Activated CD4-positive, alpha-beta T cell treated with anti-CD3 and anti-CD28 coated beads, Interleukin-2, amount 50 U/mL, for 1 hour (primary cell): ENCODE data around the gene PSMD11.

Source experiments
- DNase-seq: peaks from one replicate; pipeline ENCODE4 v3.0.0-alpha.2; 2020

The PSMD11 gene

DNA sequence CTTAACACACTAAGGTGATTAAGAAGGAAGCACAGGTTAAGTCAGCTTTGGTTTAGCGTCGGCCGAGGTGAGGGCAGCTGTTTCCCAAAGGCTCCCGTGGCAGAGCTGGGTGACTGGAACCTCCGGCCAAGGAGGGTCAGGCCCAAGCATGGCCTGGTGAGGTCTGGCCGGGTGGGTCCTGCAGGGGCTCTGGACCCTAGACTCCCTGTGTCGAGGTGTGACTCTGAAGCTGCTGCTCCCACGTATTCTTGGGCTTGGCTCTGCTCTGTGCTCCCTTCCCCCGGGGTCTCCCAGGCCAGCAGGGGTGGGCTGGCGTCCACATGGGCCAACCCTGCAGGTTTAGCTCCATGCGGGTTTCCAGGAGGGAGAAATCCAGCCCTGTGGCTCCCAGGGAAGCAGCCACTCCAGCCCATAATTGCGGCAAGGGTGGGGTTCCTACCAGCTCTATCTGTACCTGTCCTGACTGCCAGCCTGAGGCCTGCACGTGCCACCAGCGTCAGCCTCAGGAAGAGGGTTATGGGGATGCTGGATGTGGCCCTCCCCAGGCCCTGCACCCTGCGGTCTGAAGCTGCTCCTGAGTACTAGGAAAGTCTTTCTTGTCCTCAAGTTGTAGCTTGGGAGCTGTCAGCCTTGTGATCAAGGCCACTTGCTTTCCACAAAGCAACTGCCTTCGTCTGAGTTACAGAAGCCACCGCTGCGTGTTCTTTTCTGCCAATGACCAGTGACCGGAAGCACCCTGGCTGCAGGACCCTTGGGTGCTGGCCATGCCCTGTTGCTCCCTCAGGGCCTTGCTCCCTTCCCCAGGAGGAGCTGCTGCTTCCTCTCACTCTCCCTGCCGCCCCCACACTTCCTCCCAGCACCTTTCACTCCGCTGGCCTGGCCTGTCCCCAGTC is 47.3 kb downstream of the PSMD11 start:
- DNase-seq: no peak

GRCh38 chr17:32492264-32492589 is 47.9 kb downstream of the PSMD11 start:
- DNase-seq: no peak

DNA sequence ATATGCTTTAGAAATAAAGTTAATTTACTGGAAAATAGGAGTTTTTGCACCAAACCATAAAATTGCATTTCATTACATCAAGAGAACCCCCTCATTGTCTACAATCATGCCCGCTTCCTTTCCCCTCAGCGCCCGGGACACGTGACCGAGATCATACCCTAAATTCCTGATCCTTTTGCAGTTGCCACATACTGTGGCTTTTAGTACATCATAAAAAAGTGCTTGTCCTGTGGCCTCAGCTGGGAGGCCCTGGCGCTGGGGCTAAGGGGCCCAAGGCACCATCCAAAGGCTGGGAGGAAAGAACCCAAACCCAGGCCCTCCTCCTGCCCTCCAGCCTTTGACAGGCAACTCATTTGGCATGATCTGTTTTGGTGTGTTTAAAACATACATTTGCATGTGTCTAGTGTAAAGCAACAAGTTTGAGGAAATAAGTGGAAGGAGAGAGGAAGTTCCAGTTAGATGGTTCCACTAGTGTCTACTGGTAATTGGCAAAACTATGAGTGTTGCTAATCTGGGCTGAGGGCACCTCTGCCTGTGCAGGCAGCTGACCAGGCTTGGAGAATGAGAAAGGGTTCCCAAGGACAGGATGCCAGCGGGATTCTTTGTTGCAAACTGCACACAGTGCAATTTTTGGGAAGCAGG is 48.5 kb downstream of the PSMD11 start:
- DNase-seq: no peak

- DNase-seq: no peak
Observed at GRCh38 chr17:32493571-32493970, 49.3 kb downstream of the PSMD11 start.

GRCh38 chr17:32493976-32494513 is 49.7 kb downstream of the PSMD11 start:
- DNase-seq: no peak

GRCh38 chr17:32494621-32495358 is 50.5 kb downstream of the PSMD11 start:
- no peak for DNase-seq

DNA sequence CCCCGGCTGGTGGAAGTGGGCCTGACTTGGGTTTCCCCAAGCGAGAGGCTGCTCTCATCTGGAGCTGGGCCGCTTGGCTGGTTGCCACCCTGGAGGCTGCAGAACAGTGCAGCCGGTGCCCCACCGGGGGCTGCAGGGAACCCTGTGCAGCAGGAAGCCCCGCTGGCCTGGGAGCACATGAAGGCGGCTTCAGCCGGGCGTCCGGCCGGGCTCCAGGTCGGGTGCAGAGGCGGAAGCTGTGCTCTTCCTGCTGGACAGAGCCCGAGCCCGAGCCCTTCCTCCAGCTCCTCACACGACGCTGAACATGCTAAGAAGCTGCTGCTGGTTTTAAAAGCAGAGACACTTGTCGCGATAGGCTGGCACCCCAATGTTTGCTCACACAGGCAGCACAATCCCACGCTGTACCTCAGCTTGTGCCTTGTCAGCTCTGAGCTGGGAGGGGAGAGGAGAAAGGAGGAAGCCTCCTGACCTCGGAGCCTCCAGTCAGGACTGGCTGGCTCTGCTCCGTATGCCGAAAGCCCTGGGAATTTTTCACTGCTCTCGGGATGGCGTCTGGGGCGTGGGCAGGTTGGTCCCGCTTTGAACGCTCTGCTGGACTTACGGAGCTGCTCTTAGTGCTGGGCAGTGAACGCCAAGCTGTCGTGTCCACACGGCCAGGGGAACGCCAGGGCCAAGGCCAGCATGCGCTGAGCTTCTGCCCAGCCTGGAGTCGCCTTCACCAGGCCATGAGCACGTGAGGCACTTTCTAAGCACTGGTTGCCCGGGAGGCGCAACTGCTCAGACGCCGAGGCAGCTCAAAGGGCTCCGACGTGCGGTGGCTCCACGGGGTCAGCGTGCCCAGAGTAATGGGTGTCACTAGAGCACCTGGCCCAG is 51.3 kb downstream of the PSMD11 start:
- no peak for DNase-seq

DNA sequence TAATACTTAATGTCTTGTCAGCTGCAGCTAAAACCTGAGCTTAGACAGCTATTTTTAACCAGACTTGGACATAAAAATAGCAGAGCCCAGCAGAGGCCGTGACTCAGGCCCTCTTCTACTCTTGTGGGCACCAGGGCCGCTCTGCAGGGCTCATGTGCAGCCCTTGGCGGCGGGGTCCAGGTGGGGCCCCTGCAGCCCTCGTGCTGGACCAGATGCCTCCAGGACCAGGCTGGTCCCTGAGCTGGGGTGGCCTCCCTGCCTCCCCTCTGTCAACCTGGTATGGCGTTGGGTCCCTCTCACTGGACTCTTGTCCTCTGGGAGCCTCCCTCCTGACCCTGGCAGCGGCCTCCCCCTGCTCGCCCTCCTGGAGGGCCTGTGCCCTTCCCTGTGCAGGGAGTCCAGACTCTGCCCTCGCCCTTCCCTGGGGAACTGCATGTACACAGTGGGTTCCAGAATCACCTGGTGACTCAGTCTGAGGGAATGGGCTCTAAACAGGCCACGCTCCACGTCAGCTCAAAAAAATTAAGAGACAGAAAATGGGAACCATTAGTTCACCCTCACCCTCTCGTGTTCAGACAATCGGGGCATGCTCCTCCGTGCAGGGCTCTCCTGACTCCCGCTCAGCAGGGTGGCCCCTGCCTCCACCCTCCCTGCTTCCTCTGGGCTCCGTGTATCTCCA is 52.2 kb downstream of the PSMD11 start:
- DNase-seq: no peak

- no peak for DNase-seq
Observed at GRCh38 chr17:32497431-32498205, 53.3 kb downstream of the PSMD11 start.

DNA sequence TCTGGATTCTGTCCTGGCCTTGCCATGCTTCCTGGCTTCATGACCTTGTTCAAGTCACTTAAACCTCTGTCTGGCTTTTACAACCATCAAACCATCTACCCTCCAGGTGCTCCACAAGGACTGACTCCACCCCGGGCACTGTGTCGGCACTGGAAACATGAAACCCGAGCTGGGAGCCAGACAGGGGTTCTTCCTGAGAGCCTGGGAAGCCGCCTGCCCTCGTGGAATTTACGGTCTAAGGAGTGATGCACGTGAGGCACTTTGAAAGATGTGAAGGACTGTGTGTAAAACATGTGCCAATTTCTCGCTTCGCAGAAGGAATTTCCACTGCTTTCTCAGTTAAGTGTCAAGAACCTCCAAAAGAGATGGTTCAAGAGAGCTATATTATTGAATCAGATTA is 54.1 kb downstream of the PSMD11 start:
- DNase-seq: no peak

- no peak for DNase-seq
Observed at GRCh38 chr17:32502013-32502412, 57.7 kb downstream of the PSMD11 start.

GRCh38 chr17:32502710-32503109 is 58.4 kb downstream of the PSMD11 start:
- DNase-seq: no peak

DNA sequence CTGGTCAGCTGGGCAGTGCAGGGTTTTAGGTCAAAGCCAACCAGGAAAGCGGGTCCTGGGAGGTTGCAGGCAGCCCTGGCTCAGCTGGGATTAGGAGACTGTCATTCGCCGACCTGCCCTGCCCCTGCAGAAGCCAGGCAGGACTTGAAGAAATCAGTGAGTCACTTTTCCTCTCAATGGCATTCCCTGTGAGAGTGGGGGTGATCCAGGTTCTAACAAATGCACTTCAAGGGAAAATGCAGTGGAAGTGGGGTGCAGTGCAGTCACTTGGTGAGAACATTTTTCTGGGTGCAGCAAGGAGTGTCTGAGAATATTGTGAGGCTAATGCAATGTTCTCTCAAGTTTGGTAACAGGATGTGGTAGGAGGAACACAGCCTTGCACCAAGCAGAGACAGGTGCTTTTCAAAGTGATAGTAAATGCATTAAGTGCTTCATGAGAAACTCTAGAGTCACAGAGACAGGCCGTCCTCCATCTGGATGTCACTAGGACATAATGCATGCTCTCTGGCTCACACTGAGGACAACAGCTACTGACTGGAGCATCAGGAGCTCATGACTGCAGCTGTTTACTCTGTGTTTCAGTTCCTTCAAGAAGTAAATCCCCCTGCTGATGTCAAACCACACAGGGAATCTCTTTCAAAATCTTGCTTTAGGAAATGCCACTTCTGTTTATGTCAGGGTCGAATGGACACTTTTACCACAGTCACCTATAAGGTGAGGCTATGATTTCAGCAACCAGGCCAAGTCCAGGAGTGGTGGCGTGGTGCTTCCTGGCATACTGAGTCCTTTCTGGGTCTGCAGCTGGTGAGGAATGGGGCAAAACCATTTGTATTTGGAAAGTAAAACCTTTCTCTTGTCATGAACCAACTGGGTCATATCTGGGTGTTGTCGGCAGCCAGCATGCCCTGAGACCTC is 59.2 kb downstream of the PSMD11 start:
- peak; percentile 25 for DNase-seq

DNA sequence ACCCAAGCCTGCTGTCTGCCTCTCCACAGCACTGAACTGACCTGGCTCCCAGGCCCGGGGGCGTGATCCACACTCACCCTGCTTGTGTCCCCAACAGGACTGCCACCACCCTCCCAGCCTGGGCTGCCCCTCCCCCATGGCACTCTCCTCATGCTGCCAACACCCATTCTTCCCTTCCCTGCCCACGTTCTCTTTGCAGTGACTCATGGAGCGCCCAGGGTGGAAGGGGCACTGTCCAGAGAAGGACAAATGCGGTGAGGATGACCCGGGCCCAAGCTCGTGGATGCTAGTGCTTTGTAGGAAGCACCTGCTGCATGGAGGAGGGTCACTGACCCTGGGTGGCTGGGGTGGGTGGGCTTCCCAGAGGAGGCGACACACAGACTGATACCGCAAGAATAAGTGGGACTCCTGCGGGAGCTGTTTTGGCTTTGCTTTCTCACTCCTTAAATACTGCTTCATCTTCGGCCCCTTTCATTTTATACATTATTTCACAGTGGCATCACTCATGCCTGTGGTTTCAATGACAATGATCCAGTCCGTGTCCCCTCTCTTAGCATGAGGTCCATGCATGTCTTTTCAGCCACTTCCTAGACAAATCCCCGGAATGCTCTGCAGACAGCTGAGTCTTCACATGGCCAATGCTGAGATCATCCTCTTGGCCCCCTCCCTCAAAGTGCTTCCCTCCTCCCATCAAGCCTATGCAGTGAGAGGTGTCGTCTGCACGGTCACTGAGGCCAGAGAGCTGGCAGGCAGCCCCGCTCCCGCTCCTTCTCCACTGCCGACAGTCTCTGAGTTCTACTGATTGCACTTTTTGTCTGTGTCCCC is 60.1 kb downstream of the PSMD11 start:
- no peak for DNase-seq

- no peak for DNase-seq
Observed at GRCh38 chr17:32508926-32509325, 64.6 kb downstream of the PSMD11 start.

- DNase-seq: no peak
Observed at GRCh38 chr17:32510466-32510865, 66.2 kb downstream of the PSMD11 start.

- DNase-seq: no peak
Observed at GRCh38 chr17:32512328-32512727, 68.0 kb downstream of the PSMD11 start.

- no peak for DNase-seq
Observed at GRCh38 chr17:32513579-32513978, 69.3 kb downstream of the PSMD11 start.

DNA sequence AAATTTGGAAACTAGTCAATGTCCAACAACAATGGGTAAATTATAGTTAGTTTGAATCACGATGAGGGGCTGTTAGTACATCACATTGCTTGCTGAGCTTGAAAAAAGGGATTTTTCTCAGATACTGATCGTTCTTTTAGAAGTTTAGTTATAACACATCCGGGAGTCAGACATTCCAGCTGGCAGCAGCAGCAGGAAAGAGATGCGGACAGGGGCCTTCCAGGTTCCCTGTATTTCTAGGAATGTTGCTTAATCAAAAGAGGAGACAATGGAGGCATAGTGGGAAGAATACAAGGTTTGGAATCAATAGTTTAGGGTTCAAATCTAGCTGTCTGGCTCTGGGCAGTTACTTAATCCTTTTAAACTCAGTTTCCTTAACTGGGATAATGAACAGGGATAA is 70.3 kb downstream of the PSMD11 start:
- DNase-seq: no peak
